Cardiac septum (tissue), 1 donor: ENCODE data around the gene ATP2A2. TPM values are rescaled to one million over a fixed set of nuclear protein-coding genes. Genes with fewer than 3 reads are reported as not detected.
"Not testable (repeated sequence)": the region's sequence is repeated elsewhere in the genome, so short reads cannot be mapped to it uniquely, and the experiment has no call there.

ENCODE experiments used
- DNase-seq: peaks from one replicate; pipeline ENCODE4 v3.0.0-alpha.2; 2020; ENCODE audit warnings: low spot score
- intact Hi-C: fragments of 100-400 bp; cut with DNase I; formaldehyde crosslinking; loops from one replicate; pipeline ENCODE4 v1.14.0; 2022
- total RNA-seq: library from RNA; stranded (reverse); fragmentation: NEBNext Ultra II Directional; extraction: Animal tissue kit (Norgen Biotek cat#: 25700); gene quantifications from one replicate; pipeline ENCODE4 v1.2.1, GENCODE V29; 2021
- donor health status: DM: no; HTN: no; CAD: no.

The ATP2A2 gene
- total RNA-seq, 1 donor from 2014 or later = 918 TPM

DNA sequence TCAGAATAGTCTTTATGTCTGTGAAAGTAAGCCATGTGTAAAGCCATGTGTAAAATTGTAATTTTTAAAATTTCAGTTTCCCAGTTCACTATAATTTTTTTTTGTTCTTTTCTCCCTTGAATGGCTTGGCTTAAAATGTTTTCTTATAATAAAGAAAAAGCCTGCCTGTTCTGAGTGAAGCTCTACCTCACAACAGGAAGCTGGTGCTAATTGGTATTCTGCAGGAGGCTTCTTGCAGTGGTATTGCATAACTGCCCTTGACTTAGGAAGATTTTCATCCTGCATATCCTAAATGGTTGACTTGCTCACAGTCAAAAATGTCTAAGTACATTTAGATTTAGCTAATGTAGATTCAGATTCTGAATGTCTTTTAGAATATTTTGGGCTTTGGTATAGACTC lies 49.5 kb downstream of the ATP2A2 start:
- intact Hi-C loops = no loop called here

DNA sequence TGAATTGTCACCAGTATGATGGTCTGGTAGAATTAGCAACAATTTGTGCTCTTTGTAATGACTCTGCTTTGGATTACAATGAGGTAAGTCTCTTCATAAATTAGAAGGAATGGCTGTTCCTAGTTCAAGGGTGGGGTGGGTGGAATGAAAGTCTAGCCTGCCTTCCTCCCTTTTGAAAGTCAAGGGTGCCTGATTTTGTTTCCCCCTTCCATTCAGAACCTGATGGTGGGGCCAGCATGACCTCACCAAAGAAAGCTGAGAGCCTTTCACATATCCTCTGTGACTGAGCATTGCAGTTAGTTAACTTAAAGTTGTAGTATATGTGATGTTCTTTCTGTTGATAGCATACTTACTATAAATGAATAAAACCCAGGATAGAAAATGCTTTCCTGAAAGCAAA lies 52.2 kb downstream of the ATP2A2 start:
- intact Hi-C loops = no loop called here
- DNase-seq = no peak

More for the DNA sequence above, 49.5 kb downstream of the ATP2A2 start:
- DNase-seq = no peak

DNA sequence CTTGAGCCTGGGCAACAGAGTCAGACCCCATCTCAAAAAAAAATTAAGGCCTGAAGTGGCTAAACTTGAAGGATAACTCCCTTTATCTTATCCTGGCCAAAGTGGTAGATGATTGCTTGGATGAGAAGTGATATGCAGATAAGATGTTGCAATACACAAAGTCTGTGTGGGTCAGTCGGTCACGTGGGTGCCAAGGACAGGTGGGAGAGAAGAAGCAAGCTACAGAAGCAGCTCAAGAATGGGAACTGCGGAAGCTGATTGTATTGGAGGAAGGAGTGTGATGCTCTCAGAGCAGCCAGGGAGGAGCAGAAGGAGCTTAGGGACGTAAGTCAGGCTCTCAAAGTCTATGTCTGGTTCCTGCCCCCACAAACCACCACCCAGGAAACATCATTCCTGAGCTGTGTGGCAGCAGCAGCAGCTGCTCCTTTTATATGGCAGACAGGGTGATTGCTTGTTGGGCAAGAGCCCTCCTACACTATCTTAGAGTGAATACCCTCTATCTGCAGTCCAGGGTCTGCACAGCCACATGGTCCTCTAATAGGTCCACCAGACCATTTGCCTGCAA lies 54.5 kb downstream of the ATP2A2 start:
- intact Hi-C loops = no loop called here
- DNase-seq = no peak

DNA sequence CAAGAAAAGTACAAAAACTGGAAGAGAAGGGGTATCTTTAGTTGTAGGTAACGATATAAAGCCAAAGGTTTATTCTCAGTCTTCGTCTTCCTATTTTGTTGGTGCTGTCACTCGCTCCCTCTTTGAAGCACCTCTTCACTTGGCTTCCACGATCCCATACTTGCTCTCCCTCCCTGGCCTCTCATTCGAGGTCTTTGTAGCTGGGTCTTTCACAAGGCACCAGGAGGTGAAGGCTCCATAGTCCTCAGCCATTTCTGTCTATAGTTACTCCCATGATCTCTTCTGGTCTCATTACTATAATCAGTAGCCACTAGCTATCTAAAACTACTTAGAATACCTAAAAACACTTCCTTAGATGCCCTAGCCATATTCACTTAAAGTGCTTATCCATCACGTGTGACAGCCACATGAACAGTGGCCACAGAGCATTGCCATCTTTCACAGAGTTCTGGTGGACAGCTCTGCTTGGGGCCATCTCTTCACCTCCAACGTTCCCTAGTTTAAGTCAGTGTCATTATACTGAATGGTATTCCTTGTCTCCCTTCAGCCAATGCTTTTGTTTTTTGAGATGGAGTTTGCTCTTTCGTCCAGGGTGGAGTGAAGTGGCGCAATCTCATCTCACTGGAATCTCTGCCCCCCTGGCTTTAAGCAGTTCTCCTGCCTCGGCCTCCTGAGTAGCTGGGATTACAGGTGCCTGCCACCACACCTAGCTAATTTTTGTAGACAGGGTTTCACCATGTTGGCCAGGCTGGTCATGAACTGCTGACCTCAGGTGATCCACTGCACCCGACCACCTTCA lies 57.1 kb downstream of the ATP2A2 start:
- intact Hi-C loops = no loop called here
- DNase-seq = no peak

DNA sequence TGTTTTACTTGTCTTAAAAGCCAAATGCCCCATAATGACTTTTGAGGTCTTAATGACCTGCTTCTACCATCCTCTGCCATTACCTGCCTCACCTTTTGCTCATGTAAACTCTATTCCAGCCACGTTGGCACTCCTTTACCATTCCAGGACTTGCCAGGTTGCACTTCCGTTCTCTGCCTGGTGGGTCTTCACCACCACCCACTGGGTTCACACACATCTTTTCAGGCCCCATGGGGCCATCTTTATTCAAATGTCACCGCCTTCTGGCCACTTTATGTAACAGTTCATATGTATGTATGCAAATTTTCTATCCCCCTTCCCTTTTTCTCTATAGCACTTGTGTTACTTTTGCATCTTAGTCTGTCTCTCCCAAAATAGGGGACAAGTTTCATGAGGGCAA lies 57.7 kb downstream of the ATP2A2 start:
- no peak for DNase-seq
- intact Hi-C loops = no loop called here

DNA sequence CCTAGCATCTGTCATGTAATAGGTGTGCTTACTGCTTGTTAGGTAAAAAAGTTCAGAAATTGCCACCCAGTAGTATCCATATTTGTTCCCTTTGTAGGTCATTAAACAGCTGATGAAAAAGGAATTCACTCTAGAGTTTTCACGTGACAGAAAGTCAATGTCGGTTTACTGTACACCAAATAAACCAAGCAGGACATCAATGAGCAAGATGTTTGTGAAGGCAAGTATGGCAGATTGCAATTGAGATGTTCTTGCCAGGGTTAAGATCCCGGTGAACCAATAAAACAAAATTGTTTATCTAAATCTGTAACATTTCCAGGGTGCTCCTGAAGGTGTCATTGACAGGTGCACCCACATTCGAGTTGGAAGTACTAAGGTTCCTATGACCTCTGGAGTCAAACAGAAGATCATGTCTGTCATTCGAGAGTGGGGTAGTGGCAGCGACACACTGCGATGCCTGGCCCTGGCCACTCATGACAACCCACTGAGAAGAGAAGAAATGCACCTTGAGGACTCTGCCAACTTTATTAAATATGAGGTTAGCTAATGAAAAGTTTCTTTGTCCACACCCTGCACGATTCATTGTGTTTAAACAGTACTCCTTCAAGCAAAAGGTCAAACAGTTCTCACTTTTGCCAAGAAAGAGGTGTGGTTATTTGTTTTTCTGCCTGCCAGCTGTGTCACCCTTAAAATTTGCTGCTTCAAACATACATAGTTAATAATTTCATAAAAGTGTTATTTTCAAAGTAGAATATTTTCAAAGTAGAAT lies 58.3 kb downstream of the ATP2A2 start:
- intact Hi-C loops = no loop called here
- no peak for DNase-seq

DNA sequence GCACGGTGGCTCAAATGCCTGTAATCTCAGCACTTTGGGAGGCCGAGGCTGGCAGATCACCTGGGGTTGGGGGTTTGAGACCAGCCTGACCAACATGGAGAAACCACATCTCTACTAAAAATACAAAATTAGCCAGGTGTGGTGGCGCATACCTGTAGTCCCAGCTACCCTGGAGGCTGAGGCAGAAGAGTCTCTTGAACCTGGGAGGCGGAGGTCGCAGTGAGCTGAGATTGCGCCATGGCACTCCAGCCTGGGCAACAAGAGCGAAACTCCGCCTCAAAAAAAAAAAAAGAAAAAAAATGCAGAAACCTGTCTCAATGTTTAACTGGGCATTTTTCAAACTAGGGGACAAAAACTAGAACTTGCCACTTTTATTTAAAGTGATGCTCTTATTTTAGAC lies 59.2 kb downstream of the ATP2A2 start:
- DNase-seq, intact Hi-C loops: not testable (repeated sequence)

DNA sequence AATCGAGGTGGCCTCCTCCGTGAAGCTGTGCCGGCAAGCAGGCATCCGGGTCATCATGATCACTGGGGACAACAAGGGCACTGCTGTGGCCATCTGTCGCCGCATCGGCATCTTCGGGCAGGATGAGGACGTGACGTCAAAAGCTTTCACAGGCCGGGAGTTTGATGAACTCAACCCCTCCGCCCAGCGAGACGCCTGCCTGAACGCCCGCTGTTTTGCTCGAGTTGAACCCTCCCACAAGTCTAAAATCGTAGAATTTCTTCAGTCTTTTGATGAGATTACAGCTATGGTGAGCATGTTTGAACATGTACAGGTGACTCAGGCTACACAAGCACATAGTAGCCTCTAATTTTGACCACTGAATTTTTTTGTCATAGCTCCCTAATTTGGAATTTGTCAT lies 59.7 kb downstream of the ATP2A2 start:
- intact Hi-C loops = no loop called here
- DNase-seq = no peak

DNA sequence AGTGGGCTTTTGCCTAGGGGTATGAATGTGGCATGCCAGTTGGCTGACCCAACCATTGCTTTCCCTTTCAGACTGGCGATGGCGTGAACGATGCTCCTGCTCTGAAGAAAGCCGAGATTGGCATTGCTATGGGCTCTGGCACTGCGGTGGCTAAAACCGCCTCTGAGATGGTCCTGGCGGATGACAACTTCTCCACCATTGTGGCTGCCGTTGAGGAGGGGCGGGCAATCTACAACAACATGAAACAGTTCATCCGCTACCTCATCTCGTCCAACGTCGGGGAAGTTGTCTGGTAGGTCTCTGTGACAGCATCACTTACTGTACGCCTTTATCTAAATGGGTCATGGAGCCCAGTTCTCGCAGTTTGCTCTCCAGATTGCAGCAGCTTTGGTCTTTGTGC lies 61.1 kb downstream of the ATP2A2 start:
- intact Hi-C loops = no loop called here
- no peak for DNase-seq

DNA sequence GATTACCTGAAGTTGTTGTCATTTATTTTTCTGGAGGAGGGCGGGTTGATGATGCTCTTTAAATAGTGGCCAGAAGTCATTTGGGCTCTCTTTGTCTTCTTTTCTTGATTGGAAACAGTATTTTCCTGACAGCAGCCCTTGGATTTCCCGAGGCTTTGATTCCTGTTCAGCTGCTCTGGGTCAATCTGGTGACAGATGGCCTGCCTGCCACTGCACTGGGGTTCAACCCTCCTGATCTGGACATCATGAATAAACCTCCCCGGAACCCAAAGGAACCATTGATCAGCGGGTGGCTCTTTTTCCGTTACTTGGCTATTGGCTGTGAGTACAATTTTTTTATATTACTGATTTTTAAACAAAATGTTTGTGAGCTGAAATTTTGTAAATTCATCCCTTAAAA lies 62.1 kb downstream of the ATP2A2 start:
- no peak for DNase-seq
- intact Hi-C loops = no loop called here

DNA sequence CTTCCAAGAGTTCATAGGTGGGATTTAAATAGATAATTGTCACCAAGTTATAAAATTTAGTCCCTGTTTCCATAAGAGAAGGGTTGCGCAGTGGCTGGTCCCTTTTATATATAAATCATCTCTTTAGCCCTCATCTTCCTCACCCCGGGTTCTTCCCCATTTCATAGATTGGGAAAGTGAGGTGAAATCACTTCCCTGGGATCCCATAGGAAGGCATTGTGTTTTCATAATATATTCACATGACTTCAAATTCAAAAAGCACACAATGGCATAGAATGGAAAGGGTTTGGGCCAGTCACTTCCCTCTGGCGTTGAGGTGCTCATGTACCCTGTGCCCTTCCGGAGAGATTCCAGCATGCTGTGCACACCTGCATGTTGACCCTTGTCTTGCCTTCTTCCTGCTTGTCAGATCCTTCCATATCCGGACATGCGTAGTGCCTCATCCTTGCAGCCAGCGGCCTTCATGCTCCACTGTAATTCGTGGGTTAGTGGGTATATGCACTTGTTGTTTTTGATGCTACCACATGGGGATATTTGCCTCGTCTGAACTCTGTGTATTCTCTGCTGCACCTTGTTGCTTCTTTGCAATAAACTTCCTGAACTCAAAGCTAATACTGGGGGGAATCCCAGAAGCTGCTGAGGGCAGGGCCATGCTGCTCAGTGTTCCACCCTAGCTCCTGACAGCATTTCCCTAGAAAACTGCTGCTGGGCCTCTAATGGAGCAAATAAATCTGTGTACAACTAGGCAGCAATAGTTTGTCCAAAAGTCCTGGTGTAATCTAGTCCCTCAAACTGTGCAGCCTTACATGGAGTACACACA lies 62.9 kb downstream of the ATP2A2 start:
- intact Hi-C loops = no loop called here
- no peak for DNase-seq

DNA sequence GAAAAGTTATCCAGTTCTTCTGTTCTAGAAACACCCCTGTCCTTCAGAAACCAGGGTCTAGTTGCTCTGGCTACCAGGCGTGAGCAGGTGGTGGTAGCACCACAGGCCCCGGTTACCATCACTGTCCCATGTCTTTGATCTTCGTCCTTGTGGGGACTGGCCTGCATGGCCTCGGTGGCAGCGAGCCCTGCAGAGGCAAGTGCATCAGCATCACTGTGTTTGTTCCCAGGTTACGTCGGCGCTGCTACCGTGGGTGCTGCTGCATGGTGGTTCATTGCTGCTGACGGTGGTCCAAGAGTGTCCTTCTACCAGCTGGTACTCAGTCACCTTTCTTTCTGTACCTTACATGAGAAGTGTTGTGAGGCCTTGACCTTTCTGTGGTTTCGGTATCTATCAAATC lies 63.6 kb downstream of the ATP2A2 start:
- intact Hi-C loops = no loop called here
- no peak for DNase-seq

DNA sequence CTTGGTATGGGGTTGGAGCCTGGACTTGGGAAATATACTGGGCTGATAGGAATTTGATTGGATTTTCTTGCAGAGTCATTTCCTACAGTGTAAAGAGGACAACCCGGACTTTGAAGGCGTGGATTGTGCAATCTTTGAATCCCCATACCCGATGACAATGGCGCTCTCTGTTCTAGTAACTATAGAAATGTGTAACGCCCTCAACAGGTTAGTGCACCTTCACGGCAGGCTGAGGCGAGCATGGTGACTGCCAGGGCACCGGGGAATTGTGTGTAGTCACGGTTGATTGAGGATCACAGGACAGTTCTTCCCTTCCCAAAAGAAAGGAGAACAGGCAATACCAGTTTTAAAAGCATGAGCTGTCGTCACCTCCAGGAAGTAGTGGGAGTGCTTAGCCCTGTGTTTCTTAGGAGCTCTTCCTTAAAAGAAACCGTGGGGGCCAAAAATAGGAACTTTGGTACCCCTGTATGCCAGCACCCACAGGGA lies 64.2 kb downstream of the ATP2A2 start:
- DNase-seq = no peak
- intact Hi-C loops = no loop called here

DNA sequence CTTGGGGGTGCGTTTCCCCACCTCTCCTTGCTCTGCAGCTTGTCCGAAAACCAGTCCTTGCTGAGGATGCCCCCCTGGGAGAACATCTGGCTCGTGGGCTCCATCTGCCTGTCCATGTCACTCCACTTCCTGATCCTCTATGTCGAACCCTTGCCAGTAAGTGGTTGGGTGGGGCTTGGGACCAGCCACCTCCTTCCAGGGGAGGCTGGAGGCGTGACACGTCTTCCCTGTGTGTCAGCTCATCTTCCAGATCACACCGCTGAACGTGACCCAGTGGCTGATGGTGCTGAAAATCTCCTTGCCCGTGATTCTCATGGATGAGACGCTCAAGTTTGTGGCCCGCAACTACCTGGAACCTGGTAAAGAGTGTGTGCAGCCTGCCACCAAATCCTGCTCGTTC lies 64.9 kb downstream of the ATP2A2 start:
- intact Hi-C loops = no loop called here
- no peak for DNase-seq

DNA sequence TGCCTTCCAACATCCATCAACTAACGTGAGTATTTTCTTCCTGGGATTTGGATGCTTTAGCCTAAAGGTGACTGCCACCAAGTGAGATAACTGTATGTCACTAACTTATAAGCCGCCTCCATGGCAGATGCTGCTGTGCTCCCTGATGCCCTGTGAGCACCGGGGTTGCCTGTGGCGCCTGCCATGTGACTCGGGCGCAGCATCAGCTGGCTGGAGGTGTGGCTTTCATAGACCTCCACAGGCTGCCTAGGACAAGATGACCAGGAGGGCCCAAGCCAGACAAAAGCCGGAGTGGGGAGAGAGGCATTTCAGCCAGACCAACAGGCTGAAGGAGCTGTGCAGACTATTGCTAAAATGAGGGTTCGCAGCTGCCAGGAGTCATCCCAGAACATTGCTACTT lies 66.7 kb downstream of the ATP2A2 start:
- DNase-seq = no peak

DNA sequence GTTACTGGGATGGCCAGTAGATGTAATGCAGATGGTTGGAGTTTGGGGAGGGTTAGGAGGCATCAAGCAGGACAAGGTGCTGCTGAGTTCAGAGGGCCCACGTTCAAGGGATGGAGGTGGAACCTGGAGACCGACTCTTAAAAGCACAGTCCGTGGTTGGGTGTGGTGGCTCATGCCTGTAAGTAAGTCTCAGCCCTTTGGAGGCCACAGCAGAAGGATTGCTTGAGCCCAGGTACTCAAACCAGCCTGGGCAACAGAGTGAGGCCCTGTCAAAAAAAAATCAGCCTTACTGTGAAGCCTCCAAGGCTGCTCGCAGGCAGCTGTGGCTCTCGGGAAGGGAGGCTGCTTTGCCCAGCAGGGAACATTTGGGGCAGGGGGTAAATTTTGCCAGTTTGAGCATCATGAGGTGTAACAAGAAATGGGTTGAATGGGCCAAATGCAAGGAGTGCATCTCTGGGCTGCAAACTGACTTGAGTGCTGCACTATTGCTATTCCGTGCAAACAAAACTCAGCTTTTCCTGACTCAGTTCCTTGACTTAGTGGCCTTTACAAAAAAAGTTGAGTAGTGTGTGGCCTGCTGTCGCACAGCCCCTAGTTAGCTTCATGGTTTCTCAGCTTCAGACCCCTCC lies 67.5 kb downstream of the ATP2A2 start:
- intact Hi-C loops = no loop called here
- DNase-seq = peak; percentile 46

More for the DNA sequence above, 66.7 kb downstream of the ATP2A2 start:
- intact Hi-C loops = no loop called here

DNA sequence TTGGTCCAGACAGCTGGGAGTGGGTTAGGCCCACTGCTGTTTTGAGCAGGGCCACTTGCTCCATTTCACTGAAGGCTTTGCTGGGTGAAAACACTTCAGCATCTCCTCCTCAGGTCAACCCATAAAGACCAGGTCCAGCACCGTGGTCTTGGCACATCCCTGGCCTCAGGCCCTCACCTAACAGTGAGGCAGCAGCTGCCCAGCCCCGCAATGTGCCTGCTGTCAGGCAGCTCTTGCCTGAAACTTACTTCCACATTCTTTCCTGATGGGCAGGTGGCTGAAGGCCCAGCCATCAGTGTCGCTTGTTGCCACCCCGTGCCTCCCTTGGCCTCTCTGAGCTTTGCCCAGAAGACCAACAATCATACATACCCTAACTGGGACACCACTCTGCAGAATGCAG lies 68.0 kb downstream of the ATP2A2 start:
- intact Hi-C loops = no loop called here

DNA sequence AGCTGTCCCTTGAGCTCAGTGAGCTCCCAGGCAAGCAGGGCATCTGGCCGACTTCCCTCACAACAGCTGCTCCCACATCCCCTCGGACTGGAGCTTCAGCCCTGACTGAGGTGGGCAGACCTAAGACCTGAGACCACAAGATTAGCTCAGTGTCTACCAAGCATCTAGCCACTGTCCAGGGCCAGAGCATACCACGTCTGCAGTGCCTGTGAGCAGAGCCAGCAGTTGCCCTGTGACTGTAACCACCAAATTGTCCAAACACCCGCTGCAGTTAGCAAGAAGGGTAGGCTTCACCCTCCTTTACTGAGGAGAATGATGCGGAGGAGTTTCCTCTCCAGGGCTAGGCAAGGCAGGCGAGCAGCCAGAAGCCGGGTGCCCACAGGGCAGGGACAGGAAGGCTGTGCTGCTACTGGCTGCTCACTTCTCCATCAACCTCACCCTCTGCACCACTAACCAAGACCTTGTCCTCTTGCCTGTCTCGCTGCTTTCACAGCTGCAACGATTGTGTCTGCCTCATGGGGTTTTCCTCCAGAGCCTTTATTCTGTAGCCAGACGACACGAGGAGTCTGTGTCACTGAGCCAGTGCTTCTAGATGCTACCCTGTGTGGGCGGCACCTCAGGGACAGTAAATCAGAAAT lies 68.6 kb downstream of the ATP2A2 start:
- intact Hi-C loops = no loop called here
- DNase-seq = peak; percentile 74

More for the DNA sequence above, 68.0 kb downstream of the ATP2A2 start:
- DNase-seq = peak; percentile 69

DNA sequence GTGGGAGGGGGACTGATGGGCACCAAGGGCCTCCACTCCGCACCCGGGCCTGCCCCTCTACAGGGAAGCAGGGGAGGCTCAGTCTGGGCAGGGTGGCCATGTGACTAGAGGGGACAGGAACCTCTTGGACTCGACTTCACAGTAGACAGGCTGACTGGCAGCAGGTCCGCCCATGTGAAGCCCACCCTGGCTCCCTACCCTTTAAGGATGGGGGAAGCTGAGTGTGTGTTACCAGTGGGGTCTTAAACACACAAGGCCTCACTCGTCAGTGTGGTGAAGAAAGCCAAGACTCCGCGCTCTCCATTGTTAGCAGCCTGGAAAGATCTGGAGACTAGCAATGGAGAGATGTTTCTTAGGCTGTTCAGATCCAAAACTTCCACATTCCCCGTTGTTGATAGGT lies 70.1 kb downstream of the ATP2A2 start:
- no peak for DNase-seq
- intact Hi-C loops = no loop called here
